ENCODE measurements around the gene SPTBN1.

The SPTBN1 gene

DNA sequence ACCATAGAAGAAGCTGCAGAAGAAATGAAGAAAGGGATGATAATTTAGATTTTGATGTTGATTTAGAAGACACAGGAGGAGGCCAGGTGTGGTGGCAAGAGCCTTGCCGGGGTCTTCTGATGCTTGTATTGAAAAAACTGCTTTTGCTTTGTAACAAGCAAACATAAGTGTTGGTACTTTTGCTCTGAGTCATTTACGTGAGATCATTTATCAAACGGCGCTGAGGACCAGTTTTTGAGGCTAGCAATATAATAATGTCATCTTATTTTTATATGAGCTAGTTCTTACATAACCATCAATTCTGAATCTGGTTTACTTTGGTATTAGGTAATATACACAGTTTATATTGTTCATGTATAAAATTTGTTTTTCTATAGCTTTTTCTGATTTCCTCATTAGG, 30.6 kb downstream of the SPTBN1 start:
- H3K4me2 ChIP-seq (ENCODE audit: low read length): no peak overlapping the region
- peaks cover 44% of the 10 kb centered on the region for H3K4me1 ChIP-seq (ENCODE audit: control insufficient read depth, insufficient read depth, low read length)
- H3K9ac ChIP-seq (ENCODE audit: low read depth, low read length): no peak overlapping the region
- H3K36me3 ChIP-seq (ENCODE audit: insufficient read depth, low read length): no peaks in the 10 kb centered on the region
- H3K27me3 ChIP-seq (ENCODE audit: control insufficient read depth, insufficient read depth, low read length): no peaks in the 10 kb centered on the region
- H3K4me3 ChIP-seq (ENCODE audit: low read length): no peak overlapping the region
- no peaks in the 10 kb centered on the region for H3K9me3 ChIP-seq (replicated peaks; ENCODE audit: low read length)

- H3K27me3 ChIP-seq (ENCODE audit: control insufficient read depth, insufficient read depth, low read length): no peaks in the 10 kb centered on the region
- no peaks in the 10 kb centered on the region for H3K9me3 ChIP-seq (replicated peaks; ENCODE audit: low read length)
- H3K4me1 ChIP-seq (ENCODE audit: control insufficient read depth, insufficient read depth, low read length): peaks cover 24% of the 10 kb centered on the region
- no peaks in the 10 kb centered on the region for H3K36me3 ChIP-seq (ENCODE audit: insufficient read depth, low read length)
- H3K9ac ChIP-seq (ENCODE audit: low read depth, low read length): no peak overlapping the region
- H3K4me2 ChIP-seq (ENCODE audit: low read length): no peak overlapping the region
- H3K4me3 ChIP-seq (ENCODE audit: low read length): no peak overlapping the region
Measured at GRCh38 chr2:54490863-54491262, 34.7 kb downstream of the SPTBN1 start.

- no peaks in the 10 kb centered on the region for H3K9me3 ChIP-seq (replicated peaks; ENCODE audit: low read length)
- no peak overlapping the region for H3K4me2 ChIP-seq (ENCODE audit: low read length)
- H3K36me3 ChIP-seq (ENCODE audit: insufficient read depth, low read length): no peaks in the 10 kb centered on the region
- no peak overlapping the region for H3K4me3 ChIP-seq (ENCODE audit: low read length)
- H3K27me3 ChIP-seq (ENCODE audit: control insufficient read depth, insufficient read depth, low read length): no peaks in the 10 kb centered on the region
- peaks cover 22% of the 10 kb centered on the region for H3K4me1 ChIP-seq (ENCODE audit: control insufficient read depth, insufficient read depth, low read length)
- no peak overlapping the region for H3K9ac ChIP-seq (ENCODE audit: low read depth, low read length)
Measured at GRCh38 chr2:54492335-54492734, 36.2 kb downstream of the SPTBN1 start.

GRCh38 chr2:54494087-54494486, 38.0 kb downstream of the SPTBN1 start:
- Histone ChIP-seq H3K27me3 (ENCODE audit: control insufficient read depth, insufficient read depth, low read length) (no peaks in the 10 kb centered on the region), H3K4me3 (ENCODE audit: low read length) (no peak overlapping the region)

DNA sequence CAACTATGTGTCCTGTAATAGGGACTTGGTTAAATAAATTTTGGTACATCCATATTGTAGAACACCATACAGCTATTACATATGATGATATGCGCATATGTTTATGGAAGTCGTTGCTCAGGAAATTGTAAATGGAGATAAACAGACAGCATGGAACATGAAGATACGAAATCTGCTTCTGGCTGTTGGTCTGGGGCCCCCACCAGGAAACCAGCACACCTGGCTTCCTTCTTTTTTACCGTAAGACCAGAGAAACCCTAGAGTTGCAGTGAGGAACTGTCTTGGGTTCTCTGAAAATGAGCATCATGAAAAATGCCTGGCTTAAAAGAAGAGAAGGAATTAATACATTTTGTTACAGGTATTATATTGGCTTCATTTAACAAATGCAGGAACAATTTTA, 40.8 kb downstream of the SPTBN1 start:
- Histone ChIP-seq H3K9ac (ENCODE audit: low read depth, low read length) (no peak overlapping the region), H3K4me1 (ENCODE audit: control insufficient read depth, insufficient read depth, low read length) (peaks cover 30% of the 10 kb centered on the region), H3K4me3 (ENCODE audit: low read length) (no peak overlapping the region)

More at GRCh38 chr2:54494087-54494486, 38.0 kb downstream of the SPTBN1 start:
- H3K9me3 ChIP-seq (replicated peaks; ENCODE audit: low read length): no peaks in the 10 kb centered on the region
- no peak overlapping the region for H3K4me2 ChIP-seq (ENCODE audit: low read length)
- peaks cover 18% of the 10 kb centered on the region for H3K4me1 ChIP-seq (ENCODE audit: control insufficient read depth, insufficient read depth, low read length)
- H3K36me3 ChIP-seq (ENCODE audit: insufficient read depth, low read length): no peaks in the 10 kb centered on the region
- H3K9ac ChIP-seq (ENCODE audit: low read depth, low read length): no peak overlapping the region

DNA sequence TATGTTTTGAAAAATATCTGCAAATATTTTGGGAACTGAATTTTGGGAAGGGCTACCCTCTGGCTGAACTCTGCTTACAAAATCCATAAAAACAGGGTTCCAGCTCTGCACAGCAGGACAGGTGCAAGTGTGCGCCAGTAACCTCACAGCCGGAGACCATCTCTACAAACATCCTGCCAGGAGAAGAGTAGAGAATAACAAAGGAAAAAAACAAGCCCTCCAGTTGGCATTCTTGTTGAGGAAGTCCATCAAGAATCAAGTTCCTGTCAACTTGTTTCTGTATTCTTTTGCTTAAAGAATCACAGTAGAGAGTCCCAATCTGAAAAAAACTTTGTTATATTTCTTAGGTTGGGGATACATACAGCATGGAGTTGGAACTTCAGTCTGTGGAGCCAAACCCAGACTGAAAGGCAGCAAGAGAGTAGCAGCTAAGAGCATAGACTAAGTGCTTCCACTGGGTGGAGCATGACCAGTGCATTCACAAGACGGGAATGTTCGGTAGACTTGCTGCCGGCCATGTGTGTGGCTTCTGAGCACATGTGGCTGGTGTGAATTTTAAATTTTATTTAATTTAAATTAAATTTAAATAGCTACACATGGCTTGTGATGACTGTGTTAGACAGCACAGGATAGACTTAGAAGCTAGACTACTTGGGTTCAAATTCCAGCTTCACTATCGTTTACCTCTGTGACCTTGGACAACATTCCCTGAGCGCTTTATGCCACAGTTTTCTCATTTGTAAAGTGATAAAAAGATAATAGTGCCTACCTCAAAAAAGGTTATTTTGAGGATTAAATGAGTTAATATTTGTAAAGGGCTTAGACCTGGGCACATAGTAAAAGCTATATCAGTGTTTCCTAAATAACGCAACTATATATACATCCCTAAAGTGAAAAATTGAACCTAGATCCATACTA, 41.9 kb downstream of the SPTBN1 start:
- no peaks in the 10 kb centered on the region for H3K36me3 ChIP-seq (ENCODE audit: insufficient read depth, low read length)
- no peak overlapping the region for H3K4me2 ChIP-seq (ENCODE audit: low read length)
- no peaks in the 10 kb centered on the region for H3K27me3 ChIP-seq (ENCODE audit: control insufficient read depth, insufficient read depth, low read length)
- H3K4me1 ChIP-seq (ENCODE audit: control insufficient read depth, insufficient read depth, low read length): peaks cover 26% of the 10 kb centered on the region
- H3K9ac ChIP-seq (ENCODE audit: low read depth, low read length): no peak overlapping the region
- H3K9me3 ChIP-seq (replicated peaks; ENCODE audit: low read length): no peaks in the 10 kb centered on the region
- H3K4me3 ChIP-seq (ENCODE audit: low read length): no peak overlapping the region

More for the DNA sequence above, 40.8 kb downstream of the SPTBN1 start:
- Histone ChIP-seq H3K27me3 (ENCODE audit: control insufficient read depth, insufficient read depth, low read length) (no peaks in the 10 kb centered on the region), H3K9me3 (replicated peaks; ENCODE audit: low read length) (no peaks in the 10 kb centered on the region), H3K36me3 (ENCODE audit: insufficient read depth, low read length) (no peaks in the 10 kb centered on the region), H3K4me2 (ENCODE audit: low read length) (no peak overlapping the region)

- no peaks in the 10 kb centered on the region for H3K36me3 ChIP-seq (ENCODE audit: insufficient read depth, low read length)
- no peaks in the 10 kb centered on the region for H3K27me3 ChIP-seq (ENCODE audit: control insufficient read depth, insufficient read depth, low read length)
- H3K4me1 ChIP-seq (ENCODE audit: control insufficient read depth, insufficient read depth, low read length): peaks cover 35% of the 10 kb centered on the region
- H3K9me3 ChIP-seq (replicated peaks; ENCODE audit: low read length): no peaks in the 10 kb centered on the region
- no peak overlapping the region for H3K9ac ChIP-seq (ENCODE audit: low read depth, low read length)
- H3K4me2 ChIP-seq (ENCODE audit: low read length): no peak overlapping the region
- H3K4me3 ChIP-seq (ENCODE audit: low read length): no peak overlapping the region
Measured at GRCh38 chr2:54499661-54500060, 43.5 kb downstream of the SPTBN1 start.

GRCh38 chr2:54500404-54501205, 44.5 kb downstream of the SPTBN1 start:
- H3K9me3 ChIP-seq (replicated peaks; ENCODE audit: low read length): no peaks in the 10 kb centered on the region
- no peaks in the 10 kb centered on the region for H3K36me3 ChIP-seq (ENCODE audit: insufficient read depth, low read length)
- no peak overlapping the region for H3K4me3 ChIP-seq (ENCODE audit: low read length)
- no peak overlapping the region for H3K9ac ChIP-seq (ENCODE audit: low read depth, low read length)
- H3K4me2 ChIP-seq (ENCODE audit: low read length): no peak overlapping the region
- H3K27me3 ChIP-seq (ENCODE audit: control insufficient read depth, insufficient read depth, low read length): no peaks in the 10 kb centered on the region
- H3K4me1 ChIP-seq (ENCODE audit: control insufficient read depth, insufficient read depth, low read length): peaks cover 42% of the 10 kb centered on the region

DNA sequence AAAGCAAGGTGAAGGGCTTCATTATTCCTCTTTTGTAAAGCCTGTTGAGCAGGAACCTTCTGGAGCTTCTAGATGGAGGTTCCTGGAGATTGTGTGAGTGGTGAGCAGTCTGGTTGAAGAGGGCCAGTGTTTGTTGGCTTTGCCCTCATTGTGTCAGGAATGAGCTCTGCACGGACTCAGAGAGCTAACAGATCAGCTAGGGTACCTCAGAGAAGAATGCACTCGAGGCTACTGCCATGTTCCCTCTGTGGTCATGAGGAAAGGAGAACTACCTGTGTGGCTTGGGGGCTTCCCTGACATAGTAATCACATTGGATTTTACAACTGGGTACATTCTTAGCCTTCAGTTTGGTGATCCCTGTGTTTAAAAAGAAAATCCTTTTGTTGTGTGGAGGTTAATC, 46.6 kb downstream of the SPTBN1 start:
- peaks cover 38% of the 10 kb centered on the region for H3K4me1 ChIP-seq (ENCODE audit: control insufficient read depth, insufficient read depth, low read length)
- H3K4me3 ChIP-seq (ENCODE audit: low read length): no peak overlapping the region
- H3K4me2 ChIP-seq (ENCODE audit: low read length): no peak overlapping the region
- no peaks in the 10 kb centered on the region for H3K36me3 ChIP-seq (ENCODE audit: insufficient read depth, low read length)
- no peaks in the 10 kb centered on the region for H3K27me3 ChIP-seq (ENCODE audit: control insufficient read depth, insufficient read depth, low read length)
- no peaks in the 10 kb centered on the region for H3K9me3 ChIP-seq (replicated peaks; ENCODE audit: low read length)
- H3K9ac ChIP-seq (ENCODE audit: low read depth, low read length): no peak overlapping the region

- H3K4me2 ChIP-seq (ENCODE audit: low read length): no peak overlapping the region
- H3K27me3 ChIP-seq (ENCODE audit: control insufficient read depth, insufficient read depth, low read length): no peaks in the 10 kb centered on the region
- no peaks in the 10 kb centered on the region for H3K9me3 ChIP-seq (replicated peaks; ENCODE audit: low read length)
- no peak overlapping the region for H3K9ac ChIP-seq (ENCODE audit: low read depth, low read length)
- H3K4me3 ChIP-seq (ENCODE audit: low read length): no peak overlapping the region
- H3K36me3 ChIP-seq (ENCODE audit: insufficient read depth, low read length): no peaks in the 10 kb centered on the region
- H3K4me1 ChIP-seq (ENCODE audit: control insufficient read depth, insufficient read depth, low read length): peaks cover 36% of the 10 kb centered on the region
Measured at GRCh38 chr2:54503192-54503591, 47.1 kb downstream of the SPTBN1 start.

- H3K9ac ChIP-seq (ENCODE audit: low read depth, low read length): no peak overlapping the region
- H3K9me3 ChIP-seq (replicated peaks; ENCODE audit: low read length): no peaks in the 10 kb centered on the region
- no peaks in the 10 kb centered on the region for H3K27me3 ChIP-seq (ENCODE audit: control insufficient read depth, insufficient read depth, low read length)
- peaks cover 36% of the 10 kb centered on the region for H3K4me1 ChIP-seq (ENCODE audit: control insufficient read depth, insufficient read depth, low read length)
- no peaks in the 10 kb centered on the region for H3K36me3 ChIP-seq (ENCODE audit: insufficient read depth, low read length)
- H3K4me3 ChIP-seq (ENCODE audit: low read length): no peak overlapping the region
- peak overlapping the region; percentile 12 for H3K4me2 ChIP-seq (ENCODE audit: low read length)
Measured at GRCh38 chr2:54503828-54504227, 47.7 kb downstream of the SPTBN1 start.
